ENCODE measurements around the gene STH. TPM values are rescaled to one million over a fixed set of nuclear protein-coding genes. Genes with fewer than 3 reads are reported as not detected.

Gene STH
- total and polyA plus RNA-seq, 10 of the 15 experiments (the other 5 are each of a cell fraction or from before 2014, with no cell fraction given), result not detected

- TF ChIP-seq, protein P1, sequence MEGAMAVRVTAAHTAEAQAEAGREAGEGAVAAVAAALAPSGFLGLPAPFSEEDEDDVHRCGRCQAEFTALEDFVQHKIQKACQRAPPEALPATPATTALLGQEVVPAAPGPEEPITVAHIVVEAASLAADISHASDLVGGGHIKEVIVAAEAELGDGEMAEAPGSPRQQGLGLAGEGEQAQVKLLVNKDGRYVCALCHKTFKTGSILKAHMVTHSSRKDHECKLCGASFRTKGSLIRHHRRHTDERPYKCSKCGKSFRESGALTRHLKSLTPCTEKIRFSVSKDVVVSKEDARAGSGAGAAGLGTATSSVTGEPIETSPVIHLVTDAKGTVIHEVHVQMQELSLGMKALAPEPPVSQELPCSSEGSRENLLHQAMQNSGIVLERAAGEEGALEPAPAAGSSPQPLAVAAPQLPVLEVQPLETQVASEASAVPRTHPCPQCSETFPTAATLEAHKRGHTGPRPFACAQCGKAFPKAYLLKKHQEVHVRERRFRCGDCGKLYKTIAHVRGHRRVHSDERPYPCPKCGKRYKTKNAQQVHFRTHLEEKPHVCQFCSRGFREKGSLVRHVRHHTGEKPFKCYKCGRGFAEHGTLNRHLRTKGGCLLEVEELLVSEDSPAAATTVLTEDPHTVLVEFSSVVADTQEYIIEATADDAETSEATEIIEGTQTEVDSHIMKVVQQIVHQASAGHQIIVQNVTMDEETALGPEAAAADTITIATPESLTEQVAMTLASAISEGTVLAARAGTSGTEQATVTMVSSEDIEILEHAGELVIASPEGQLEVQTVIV (IDR thresholded peaks at IDR 0.05; ENCODE audit: borderline replicate concordance, partially characterized antibody), result no peak
Observed at GRCh38 chr17:46007461-46007965, 8.5 kb downstream of the STH start (continued).

- Histone ChIP-seq H3K4me2 (ENCODE audit: control insufficient read depth, insufficient read depth) (no peak overlapping the region), H3K79me2 (ENCODE audit: control insufficient read depth, insufficient read depth, low read length) (no peaks in the 10 kb centered on the region), H3K27ac (ENCODE audit: control insufficient read depth, insufficient read depth) (no peak overlapping the region), H3K4me3 (no peak overlapping the region), H3K4me1 (ENCODE audit: control insufficient read depth, insufficient read depth, low read length) (no peaks in the 10 kb centered on the region), H3K36me3 (ENCODE audit: control insufficient read depth in 2 of 2, insufficient read depth in 2 of 2, low read length in 1 of 2) (no peaks in the 10 kb centered on the region), H2AFZ (ENCODE audit: control insufficient read depth, low read depth, low read length) (no peak overlapping the region), H4K20me1 (ENCODE audit: control insufficient read depth, insufficient read depth) (no peaks in the 10 kb centered on the region), H3K9me3 (replicated peaks; ENCODE audit: control insufficient read depth, insufficient read depth, low read length) (no peaks in the 10 kb centered on the region), H3K27me3 (replicated peaks in 1 of 2; ENCODE audit: control insufficient read depth in 2 of 2, insufficient read depth in 2 of 2, low read length in 1 of 2) (no peaks in the 10 kb centered on the region), H3K9ac (ENCODE audit: control insufficient read depth, insufficient read depth, low read length) (no peak overlapping the region)
- ChIA-PET RAD21 (ENCODE audit: unreplicated experiment) (interaction anchor here (1.2 kb wide), 1 partner anchor 18 kb away, joined by 3 read pairs; no protein-coding TSS in a partner anchor), POLR2A (no interaction called here), SMC1A (ENCODE audit: uncharacterized antibody, unreplicated experiment) (interaction anchor here (0.6 to 0.8 kb wide), 3 partner anchors 18 to 179 kb away, joined by 3 to 4 read pairs (median 3); no protein-coding TSS in a partner anchor), CTCF (interaction anchor here (0.7 to 2.6 kb wide), 2 partner anchors 101 to 204 kb away, joined by 3 to 13 read pairs; no protein-coding TSS in a partner anchor)
- DNase-seq (ENCODE audit: low read depth, low spot score) (no peak), FAIRE-seq (no peak), ATAC-seq (no peak)
- WGBS (ENCODE audit: insufficient coverage, insufficient replicate concordance, low lambda C conversion rate, missing lambda C conversion rate), result 55% methylated on average over 9 of the region's 9 CpGs
- in situ Hi-C loops (cut with MboI) (no loop called here), intact Hi-C loops (cut with micrococcal nuclease; ENCODE audit: unreplicated experiment) (loop anchor here (5.0 kb wide), 1 partner anchor 34 kb away; no protein-coding TSS in a partner anchor)
- no TSS peak for BruUV-seq (replicated peaks)
- TF ChIP-seq, protein P2, sequence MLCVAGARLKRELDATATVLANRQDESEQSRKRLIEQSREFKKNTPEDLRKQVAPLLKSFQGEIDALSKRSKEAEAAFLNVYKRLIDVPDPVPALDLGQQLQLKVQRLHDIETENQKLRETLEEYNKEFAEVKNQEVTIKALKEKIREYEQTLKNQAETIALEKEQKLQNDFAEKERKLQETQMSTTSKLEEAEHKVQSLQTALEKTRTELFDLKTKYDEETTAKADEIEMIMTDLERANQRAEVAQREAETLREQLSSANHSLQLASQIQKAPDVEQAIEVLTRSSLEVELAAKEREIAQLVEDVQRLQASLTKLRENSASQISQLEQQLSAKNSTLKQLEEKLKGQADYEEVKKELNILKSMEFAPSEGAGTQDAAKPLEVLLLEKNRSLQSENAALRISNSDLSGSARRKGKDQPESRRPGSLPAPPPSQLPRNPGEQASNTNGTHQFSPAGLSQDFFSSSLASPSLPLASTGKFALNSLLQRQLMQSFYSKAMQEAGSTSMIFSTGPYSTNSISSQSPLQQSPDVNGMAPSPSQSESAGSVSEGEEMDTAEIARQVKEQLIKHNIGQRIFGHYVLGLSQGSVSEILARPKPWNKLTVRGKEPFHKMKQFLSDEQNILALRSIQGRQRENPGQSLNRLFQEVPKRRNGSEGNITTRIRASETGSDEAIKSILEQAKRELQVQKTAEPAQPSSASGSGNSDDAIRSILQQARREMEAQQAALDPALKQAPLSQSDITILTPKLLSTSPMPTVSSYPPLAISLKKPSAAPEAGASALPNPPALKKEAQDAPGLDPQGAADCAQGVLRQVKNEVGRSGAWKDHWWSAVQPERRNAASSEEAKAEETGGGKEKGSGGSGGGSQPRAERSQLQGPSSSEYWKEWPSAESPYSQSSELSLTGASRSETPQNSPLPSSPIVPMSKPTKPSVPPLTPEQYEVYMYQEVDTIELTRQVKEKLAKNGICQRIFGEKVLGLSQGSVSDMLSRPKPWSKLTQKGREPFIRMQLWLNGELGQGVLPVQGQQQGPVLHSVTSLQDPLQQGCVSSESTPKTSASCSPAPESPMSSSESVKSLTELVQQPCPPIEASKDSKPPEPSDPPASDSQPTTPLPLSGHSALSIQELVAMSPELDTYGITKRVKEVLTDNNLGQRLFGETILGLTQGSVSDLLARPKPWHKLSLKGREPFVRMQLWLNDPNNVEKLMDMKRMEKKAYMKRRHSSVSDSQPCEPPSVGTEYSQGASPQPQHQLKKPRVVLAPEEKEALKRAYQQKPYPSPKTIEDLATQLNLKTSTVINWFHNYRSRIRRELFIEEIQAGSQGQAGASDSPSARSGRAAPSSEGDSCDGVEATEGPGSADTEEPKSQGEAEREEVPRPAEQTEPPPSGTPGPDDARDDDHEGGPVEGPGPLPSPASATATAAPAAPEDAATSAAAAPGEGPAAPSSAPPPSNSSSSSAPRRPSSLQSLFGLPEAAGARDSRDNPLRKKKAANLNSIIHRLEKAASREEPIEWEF (IDR thresholded peaks at IDR 0.05; ENCODE audit: insufficient replicate concordance, low read depth, low read length), result no peak
- TF ChIP-seq TBL1XR1 (IDR thresholded peaks at IDR 0.05; ENCODE audit: low read depth, low read length) (no peak), BACH1 (IDR thresholded peaks at IDR 0.05; ENCODE audit: borderline replicate concordance) (no peak), SMAD5 (IDR thresholded peaks at IDR 0.05; ENCODE audit: low read depth) (no peak), ELK1 (IDR thresholded peaks at IDR 0.05; ENCODE audit: low read depth, low read length) (no peak)
- TF ChIP-seq, protein P3, sequence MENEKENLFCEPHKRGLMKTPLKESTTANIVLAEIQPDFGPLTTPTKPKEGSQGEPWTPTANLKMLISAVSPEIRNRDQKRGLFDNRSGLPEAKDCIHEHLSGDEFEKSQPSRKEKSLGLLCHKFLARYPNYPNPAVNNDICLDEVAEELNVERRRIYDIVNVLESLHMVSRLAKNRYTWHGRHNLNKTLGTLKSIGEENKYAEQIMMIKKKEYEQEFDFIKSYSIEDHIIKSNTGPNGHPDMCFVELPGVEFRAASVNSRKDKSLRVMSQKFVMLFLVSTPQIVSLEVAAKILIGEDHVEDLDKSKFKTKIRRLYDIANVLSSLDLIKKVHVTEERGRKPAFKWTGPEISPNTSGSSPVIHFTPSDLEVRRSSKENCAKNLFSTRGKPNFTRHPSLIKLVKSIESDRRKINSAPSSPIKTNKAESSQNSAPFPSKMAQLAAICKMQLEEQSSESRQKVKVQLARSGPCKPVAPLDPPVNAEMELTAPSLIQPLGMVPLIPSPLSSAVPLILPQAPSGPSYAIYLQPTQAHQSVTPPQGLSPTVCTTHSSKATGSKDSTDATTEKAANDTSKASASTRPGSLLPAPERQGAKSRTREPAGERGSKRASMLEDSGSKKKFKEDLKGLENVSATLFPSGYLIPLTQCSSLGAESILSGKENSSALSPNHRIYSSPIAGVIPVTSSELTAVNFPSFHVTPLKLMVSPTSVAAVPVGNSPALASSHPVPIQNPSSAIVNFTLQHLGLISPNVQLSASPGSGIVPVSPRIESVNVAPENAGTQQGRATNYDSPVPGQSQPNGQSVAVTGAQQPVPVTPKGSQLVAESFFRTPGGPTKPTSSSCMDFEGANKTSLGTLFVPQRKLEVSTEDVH (IDR thresholded peaks at IDR 0.05; ENCODE audit: low read depth, partially characterized antibody), result no peak
- TF ChIP-seq, protein P4, sequence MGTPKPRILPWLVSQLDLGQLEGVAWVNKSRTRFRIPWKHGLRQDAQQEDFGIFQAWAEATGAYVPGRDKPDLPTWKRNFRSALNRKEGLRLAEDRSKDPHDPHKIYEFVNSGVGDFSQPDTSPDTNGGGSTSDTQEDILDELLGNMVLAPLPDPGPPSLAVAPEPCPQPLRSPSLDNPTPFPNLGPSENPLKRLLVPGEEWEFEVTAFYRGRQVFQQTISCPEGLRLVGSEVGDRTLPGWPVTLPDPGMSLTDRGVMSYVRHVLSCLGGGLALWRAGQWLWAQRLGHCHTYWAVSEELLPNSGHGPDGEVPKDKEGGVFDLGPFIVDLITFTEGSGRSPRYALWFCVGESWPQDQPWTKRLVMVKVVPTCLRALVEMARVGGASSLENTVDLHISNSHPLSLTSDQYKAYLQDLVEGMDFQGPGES (IDR thresholded peaks at IDR 0.05), result no peak
Observed at GRCh38 chr17:46008591-46008990, 9.5 kb downstream of the STH start.

Measured in GM12878 (cell line).